Dendritic cell treated with granulocyte-macrophage colony-stimulating factor and Interleukin-4, amounts not matched to agents 40 ng/mL and 50 ng/mL, for 4 days (primary cell): ENCODE data around the gene EPHB4.

Experiments
- H3K27ac Mint-ChIP-seq: one replicate; pipeline ENCODE4 v1.8.0; 2022; ENCODE audit warnings: mild to moderate bottlenecking, mixed read lengths
- H3K27me3 Mint-ChIP-seq: one replicate; pipeline ENCODE4 v1.8.0; 2022; ENCODE audit warnings: mild to moderate bottlenecking, mixed read lengths
- H3K36me3 Mint-ChIP-seq: one replicate; pipeline ENCODE4 v1.8.0; 2022; ENCODE audit warnings: low read depth, mixed read lengths
- H3K4me1 Mint-ChIP-seq: one replicate; pipeline ENCODE4 v1.8.0; 2022; ENCODE audit warnings: low read depth, mixed read lengths
- H3K4me3 Mint-ChIP-seq: one replicate; pipeline ENCODE4 v1.8.0; 2022; ENCODE audit warnings: mild to moderate bottlenecking, moderate library complexity, mixed read lengths
- H3K9me3 Mint-ChIP-seq: one replicate; pipeline ENCODE4 v1.8.0; 2022; ENCODE audit warnings: mixed read lengths
- intact Hi-C: fragments of 100-400 bp; cut with micrococcal nuclease; formaldehyde crosslinking; loops from one replicate; pipeline ENCODE4 v1.15.0; 2022

The EPHB4 gene

GRCh38 chr7:100827330-100828226, at the start of gene EPHB4:
Gene EPHB4 (minus strand): TSS chr7:100827523. CDS start chr7:100827030, 493 bp downstream.
- Mint-ChIP-seq H3K4me1 (peaks cover 25% of the 10 kb centered on the region), H3K36me3 (no peaks in the 10 kb centered on the region), H3K9me3 (no peaks in the 10 kb centered on the region), H3K27ac (no peak within 1 kb of the TSS), H3K27me3 (peaks cover 80% of the 10 kb centered on the region), H3K4me3 (peak within 1 kb of the TSS; percentile 73)
- intact Hi-C loops = no loop called here

DNA sequence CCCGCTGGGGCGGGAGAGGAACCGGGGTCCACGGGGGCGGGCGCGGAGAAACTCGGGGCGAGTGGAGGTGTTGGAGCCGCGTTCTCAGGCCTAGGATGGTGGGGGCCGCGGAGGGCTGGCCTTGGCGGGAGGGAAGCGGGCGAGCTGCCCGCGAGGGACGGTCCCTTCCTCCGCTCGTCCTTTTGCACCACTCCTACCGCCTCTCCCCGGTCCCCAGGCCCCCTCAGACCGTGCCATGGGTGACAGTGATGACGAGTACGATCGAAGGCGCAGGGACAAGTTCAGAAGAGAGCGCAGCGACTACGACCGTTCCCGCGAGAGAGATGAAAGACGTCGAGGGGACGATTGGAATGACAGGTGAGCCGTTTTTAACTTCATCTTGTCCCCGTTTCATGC, 48.0 kb upstream of the EPHB4 start:
- H3K27ac Mint-ChIP-seq = peak overlapping the region; percentile 94
- H3K27me3 Mint-ChIP-seq = no peaks in the 10 kb centered on the region
- no peaks in the 10 kb centered on the region for H3K9me3 Mint-ChIP-seq
- peak overlapping the region; percentile 97 for H3K4me3 Mint-ChIP-seq
- H3K36me3 Mint-ChIP-seq = peaks cover 96% of the 10 kb centered on the region
- intact Hi-C loops = loop anchor here (1.0 kb wide), 1 partner anchor 12 kb away; no protein-coding TSS in a partner anchor
- peaks cover 54% of the 10 kb centered on the region for H3K4me1 Mint-ChIP-seq

DNA sequence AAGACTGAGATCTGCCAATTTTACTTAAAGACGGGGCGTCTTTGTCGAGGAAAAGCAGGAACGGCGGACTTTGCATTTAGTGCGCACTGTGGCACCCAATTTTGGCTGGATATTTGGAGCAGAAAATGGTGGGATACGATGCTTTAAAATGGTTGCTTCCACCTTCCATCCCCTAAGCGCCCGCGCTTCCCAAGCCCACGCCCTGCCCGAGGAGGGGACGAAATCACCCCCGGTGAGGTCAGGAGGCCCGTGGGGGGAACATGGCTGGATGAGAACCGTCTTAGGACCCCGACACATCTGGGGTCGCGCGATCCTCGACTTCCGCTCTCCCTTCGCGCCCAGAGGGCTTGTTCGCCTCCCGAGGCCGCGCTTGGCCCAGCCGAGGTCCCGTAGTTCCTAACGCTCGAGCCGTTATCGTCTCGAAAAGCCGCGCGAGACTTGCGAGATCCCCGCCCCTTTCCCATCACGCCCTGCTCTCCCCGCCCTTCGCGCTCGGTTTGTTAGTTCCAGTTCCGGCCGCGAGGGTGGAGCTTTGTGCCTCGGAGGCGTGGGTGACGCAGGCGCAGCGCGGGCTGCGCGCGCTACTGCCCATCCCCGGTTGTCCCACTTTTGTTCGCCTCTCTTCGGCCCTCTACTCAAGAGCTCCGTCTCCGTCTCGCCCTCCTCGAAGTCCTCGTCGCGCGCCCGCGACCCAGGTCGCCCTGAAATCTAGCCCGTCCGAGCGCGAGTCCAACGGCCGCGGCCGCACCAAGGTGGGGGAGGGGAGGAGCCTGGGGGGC, 47.4 kb upstream of the EPHB4 start, which contains the start of gene SRRT:
SRRT (plus strand) TSS at position 527 of the 779 bp plus-strand sequence. CDS start 488 bp downstream, outside the sequence.
- Mint-ChIP-seq H3K4me3 (peak within 1 kb of the TSS; percentile 97), H3K27me3 (no peaks in the 10 kb centered on the region), H3K4me1 (peaks cover 55% of the 10 kb centered on the region), H3K9me3 (no peaks in the 10 kb centered on the region), H3K27ac (peak within 1 kb of the TSS; percentile 94), H3K36me3 (peaks cover 94% of the 10 kb centered on the region)
- intact Hi-C loops = loop anchor here (1.0 kb wide), 1 partner anchor 13 kb away; no protein-coding TSS in a partner anchor

DNA sequence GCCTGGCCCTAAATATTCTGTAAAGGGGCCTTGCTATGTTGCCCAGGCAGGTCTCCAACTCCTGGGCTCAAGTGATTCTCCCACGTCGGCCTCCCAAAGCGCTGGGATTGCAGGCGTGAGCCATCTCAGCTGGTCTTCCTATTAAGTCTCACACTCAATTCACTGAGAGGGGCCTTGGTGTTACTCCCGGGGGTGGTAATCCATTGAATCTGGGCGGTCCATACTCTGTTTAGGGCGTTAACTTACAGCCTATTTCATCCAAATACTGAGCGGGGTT, 46.9 kb upstream of the EPHB4 start:
- H3K4me1 Mint-ChIP-seq = peaks cover 51% of the 10 kb centered on the region
- peaks cover 90% of the 10 kb centered on the region for H3K36me3 Mint-ChIP-seq
- intact Hi-C loops = no loop called here
- peak overlapping the region; percentile 97 for H3K4me3 Mint-ChIP-seq
- H3K27ac Mint-ChIP-seq = peak overlapping the region; percentile 94
- no peaks in the 10 kb centered on the region for H3K9me3 Mint-ChIP-seq
- H3K27me3 Mint-ChIP-seq = no peaks in the 10 kb centered on the region

DNA sequence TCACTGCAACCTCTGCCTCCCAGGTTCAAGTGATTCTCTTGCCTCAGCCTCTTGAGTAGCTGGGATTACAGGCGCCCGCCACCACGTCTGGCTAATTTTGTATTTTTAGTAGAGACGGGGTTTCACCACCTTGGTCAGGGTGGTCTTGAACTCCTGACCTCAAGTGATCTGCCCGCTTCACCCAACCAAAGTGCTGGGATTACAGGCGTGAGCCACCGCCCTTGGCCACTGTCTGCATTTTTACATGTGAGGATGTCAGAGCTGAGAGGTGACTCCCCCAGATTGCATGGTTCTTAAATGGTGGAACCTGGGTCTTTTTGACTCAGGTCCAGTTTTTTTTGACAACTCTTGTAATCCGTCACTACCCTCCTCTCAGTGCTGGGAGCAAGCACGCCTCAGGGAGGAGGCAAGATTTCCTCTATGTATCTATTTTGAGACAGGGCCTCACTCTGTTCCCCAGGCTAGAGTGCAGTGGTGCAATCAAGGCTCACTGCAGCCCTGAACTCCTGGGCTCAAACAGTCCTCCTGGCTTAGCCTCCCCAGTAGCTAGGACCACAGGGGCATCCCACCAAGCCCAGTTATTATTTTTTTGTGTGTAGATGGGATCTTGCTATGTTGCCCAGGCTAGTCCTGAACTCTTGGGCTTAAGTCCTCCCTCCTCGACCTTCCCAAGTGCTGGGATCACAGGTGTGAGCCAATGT, 46.4 kb upstream of the EPHB4 start:
- Mint-ChIP-seq H3K36me3 (peaks cover 90% of the 10 kb centered on the region), H3K27me3 (no peaks in the 10 kb centered on the region)

DNA sequence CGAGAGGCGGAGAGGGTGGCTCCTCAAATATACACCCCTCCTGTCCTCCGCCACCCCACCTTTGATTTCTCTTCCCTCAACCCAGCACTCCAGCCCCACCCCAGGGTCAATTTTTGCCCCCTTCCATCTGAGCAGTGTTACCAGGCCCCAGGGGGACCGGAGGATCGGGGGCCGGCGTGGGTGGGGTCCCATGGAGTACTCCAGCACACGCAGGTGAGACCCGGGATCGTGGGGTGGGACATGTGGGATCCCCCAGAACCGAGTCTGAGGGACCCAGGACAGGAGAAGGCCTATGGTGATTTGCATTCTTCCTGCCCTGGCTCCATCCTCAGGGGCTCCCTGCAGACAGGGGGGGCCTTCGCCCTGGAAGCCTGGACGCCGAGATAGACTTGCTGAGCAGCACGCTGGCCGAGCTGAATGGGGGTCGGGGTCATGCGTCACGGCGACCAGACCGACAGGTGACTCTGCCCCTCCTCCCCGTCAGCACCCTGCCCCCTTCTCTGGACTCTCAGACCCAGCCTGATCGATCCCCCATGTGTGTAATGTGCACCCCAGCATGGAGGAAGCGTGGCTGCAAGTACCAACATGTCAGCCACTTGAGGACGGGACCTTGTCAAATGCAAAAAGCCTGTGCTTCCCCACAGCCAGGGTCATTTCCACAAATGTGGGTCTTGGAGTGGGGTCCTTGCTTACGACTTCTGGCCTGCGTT, 40.6 kb upstream of the EPHB4 start:
- Mint-ChIP-seq H3K4me3 (peak overlapping the region; percentile 88), H3K4me1 (peaks cover 70% of the 10 kb centered on the region), H3K27ac (peak overlapping the region; percentile 91), H3K36me3 (peaks cover 84% of the 10 kb centered on the region), H3K27me3 (no peaks in the 10 kb centered on the region), H3K9me3 (no peaks in the 10 kb centered on the region)
- intact Hi-C loops = loop anchor here (2.0 kb wide), 1 partner anchor 15 kb away; the partner anchor contains the start of gene SLC12A9

More for the DNA sequence above, 46.4 kb upstream of the EPHB4 start:
- peaks cover 56% of the 10 kb centered on the region for H3K4me1 Mint-ChIP-seq
- intact Hi-C loops = no loop called here
- H3K4me3 Mint-ChIP-seq = peak overlapping the region; percentile 97
- peak overlapping the region; percentile 94 for H3K27ac Mint-ChIP-seq
- no peaks in the 10 kb centered on the region for H3K9me3 Mint-ChIP-seq

DNA sequence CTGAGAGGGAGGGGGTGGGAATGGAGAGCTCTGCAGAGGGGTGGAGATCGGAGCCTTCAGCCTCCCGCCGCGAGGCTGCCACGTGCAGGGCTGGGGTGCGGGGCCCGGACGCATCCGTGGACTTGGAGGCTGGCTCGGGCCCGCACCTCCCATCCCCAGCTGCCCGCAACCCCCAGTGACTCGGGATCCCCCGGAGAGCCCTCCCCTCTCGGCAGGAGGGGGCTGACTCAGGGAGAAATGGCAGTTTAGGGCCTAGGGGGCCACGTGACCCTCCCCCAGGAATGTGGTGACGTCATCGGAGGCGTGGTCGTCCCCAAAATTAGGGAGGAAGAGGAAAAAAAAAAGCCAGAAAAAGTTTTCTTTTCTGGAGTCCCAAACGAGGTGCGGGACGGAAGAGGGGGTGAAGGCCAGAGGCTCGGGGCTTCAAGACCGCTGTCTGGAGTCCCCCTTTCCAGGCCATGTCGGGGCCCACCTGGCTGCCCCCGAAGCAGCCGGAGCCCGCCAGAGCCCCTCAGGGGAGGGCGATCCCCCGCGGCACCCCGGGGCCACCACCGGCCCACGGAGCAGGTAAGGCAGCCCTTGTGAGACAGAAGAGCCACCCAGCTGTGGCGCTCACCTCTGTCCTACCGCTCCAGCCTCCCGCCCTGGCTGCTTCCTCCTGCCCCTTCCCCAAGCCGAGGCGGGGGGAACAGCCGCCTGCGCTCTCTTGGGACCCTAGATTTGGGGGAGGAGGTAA, 39.9 kb upstream of the EPHB4 start, which contains the start of gene TRIP6:
TRIP6 (plus strand) TSS at position 348 of the 736 bp plus-strand sequence; CDS start at position 459, 111 bp downstream.
- H3K27ac Mint-ChIP-seq = peak within 1 kb of the TSS; percentile 91
- intact Hi-C loops = loop anchor here (2.0 kb wide), 1 partner anchor 14 kb away; the partner anchor contains the start of gene SLC12A9
- no peaks in the 10 kb centered on the region for H3K27me3 Mint-ChIP-seq

DNA sequence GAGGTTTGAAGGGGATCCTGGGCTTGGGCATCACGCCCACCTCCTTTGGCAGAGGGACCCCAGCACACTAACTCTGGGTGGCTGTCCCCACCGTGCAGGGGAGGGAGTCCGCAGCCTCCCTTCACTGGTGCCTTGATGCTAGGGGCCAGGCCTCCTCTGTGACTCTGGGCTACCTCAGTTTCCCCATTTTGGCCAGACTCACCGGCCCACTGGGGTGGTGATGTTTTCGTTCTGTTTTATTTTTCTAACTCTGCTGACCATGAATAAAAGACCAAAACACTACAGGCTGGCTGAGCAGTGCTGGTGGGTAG, 39.4 kb upstream of the EPHB4 start:
- Mint-ChIP-seq H3K4me3 (peak overlapping the region; percentile 88), H3K27me3 (no peaks in the 10 kb centered on the region), H3K4me1 (peaks cover 80% of the 10 kb centered on the region), H3K9me3 (no peaks in the 10 kb centered on the region), H3K27ac (peak overlapping the region; percentile 91), H3K36me3 (peaks cover 84% of the 10 kb centered on the region)
- intact Hi-C loops = loop anchor here (2.0 kb wide), 1 partner anchor 14 kb away; the partner anchor contains the start of gene SLC12A9

More for the DNA sequence above, 39.9 kb upstream of the EPHB4 start, which contains the start of gene TRIP6:
- peaks cover 84% of the 10 kb centered on the region for H3K36me3 Mint-ChIP-seq
- peaks cover 78% of the 10 kb centered on the region for H3K4me1 Mint-ChIP-seq
- H3K9me3 Mint-ChIP-seq = no peaks in the 10 kb centered on the region
- peak within 1 kb of the TSS; percentile 88 for H3K4me3 Mint-ChIP-seq

GRCh38 chr7:100865938-100866728, 38.8 kb upstream of the EPHB4 start:
- H3K36me3 Mint-ChIP-seq = peaks cover 84% of the 10 kb centered on the region
- H3K27me3 Mint-ChIP-seq = no peaks in the 10 kb centered on the region
- peak overlapping the region; percentile 91 for H3K27ac Mint-ChIP-seq
- H3K4me1 Mint-ChIP-seq = peaks cover 75% of the 10 kb centered on the region
- H3K9me3 Mint-ChIP-seq = no peaks in the 10 kb centered on the region
- peak overlapping the region; percentile 88 for H3K4me3 Mint-ChIP-seq
- intact Hi-C loops = loop anchor here (2.0 kb wide), 1 partner anchor 13 kb away; the partner anchor contains the start of gene SLC12A9

DNA sequence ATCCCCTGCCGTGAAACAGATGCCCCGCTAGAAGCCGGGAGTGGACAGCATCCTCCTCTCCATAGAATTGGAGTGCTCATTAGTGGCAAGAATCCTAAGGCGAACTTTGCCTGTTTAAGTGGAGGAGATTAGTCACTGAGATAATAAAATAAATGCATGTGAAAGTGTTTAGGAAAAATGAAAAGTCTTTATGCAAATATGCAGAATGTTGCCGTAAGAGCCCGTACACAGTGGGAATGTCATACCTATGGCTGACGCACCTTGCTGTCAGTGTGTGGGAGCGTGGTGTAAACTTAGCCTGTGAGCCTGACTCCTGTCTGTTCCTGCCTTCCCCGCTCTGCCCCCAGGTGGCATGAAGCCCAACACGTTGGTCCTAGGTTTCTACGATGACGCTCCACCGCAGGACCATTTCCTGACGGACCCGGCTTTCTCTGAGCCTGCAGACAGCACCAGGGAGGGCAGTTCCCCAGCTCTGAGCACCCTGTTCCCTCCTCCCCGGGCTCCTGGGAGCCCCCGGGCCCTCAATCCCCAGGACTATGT, 38.1 kb upstream of the EPHB4 start:
- peak overlapping the region; percentile 88 for H3K4me3 Mint-ChIP-seq
- intact Hi-C loops = no loop called here
- no peaks in the 10 kb centered on the region for H3K27me3 Mint-ChIP-seq
- no peaks in the 10 kb centered on the region for H3K9me3 Mint-ChIP-seq
- H3K27ac Mint-ChIP-seq = peak overlapping the region; percentile 91
- H3K36me3 Mint-ChIP-seq = peaks cover 84% of the 10 kb centered on the region
- H3K4me1 Mint-ChIP-seq = peaks cover 75% of the 10 kb centered on the region

DNA sequence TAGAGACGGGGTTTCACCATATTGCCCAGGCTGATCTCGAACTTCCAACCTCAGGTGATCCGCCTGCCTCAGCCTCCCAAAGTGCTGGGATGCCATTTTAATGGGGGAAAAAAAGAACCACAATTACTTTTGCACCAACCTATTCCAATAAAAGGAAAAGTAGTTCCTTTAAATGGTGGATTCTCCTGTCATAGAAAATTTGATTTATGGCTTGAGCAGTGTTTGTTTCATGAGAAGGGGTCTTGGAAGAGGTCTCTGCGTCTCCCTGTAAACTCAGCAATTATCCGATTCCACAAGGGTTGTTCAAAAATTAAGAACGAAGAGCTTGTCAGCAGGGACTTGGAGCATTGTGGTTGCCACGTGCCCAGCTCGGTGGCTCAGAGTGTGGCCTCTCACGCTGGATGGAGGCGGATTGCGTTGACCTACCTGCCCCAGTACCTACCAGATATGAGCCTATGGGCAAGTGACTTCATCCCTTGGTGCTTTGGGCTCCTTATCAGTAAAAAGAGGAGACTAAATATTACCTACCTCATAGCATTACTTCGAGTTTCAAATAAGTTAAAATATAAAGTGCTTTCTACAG, 37.0 kb upstream of the EPHB4 start:
- no peak overlapping the region for H3K4me3 Mint-ChIP-seq
- H3K4me1 Mint-ChIP-seq = peaks cover 79% of the 10 kb centered on the region
- H3K9me3 Mint-ChIP-seq = no peaks in the 10 kb centered on the region
- no peak overlapping the region for H3K27ac Mint-ChIP-seq
- intact Hi-C loops = no loop called here
- peaks cover 89% of the 10 kb centered on the region for H3K36me3 Mint-ChIP-seq
- no peaks in the 10 kb centered on the region for H3K27me3 Mint-ChIP-seq
